Large intestine (tissue), 3 donors: ENCODE data around the gene NXNL1. TPM values are rescaled to one million over a fixed set of nuclear protein-coding genes. Genes with fewer than 3 reads are reported as not detected.
"Not testable (repeated sequence)": the region's sequence is repeated elsewhere in the genome, so short reads cannot be mapped to it uniquely, and the experiment has no call there.

Experiments
- DNase-seq, 2 donors: peaks; one replicate each; pipeline versions ENCODE4 v3.0.0 to v3.0.0-alpha.2; 2013
- H3K27ac ChIP-seq: one replicate; pipeline ENCODE4 v1.5.1; 2013; ENCODE audit warnings: low read length
- H3K27me3 ChIP-seq: 2 replicates; pipeline ENCODE4 v1.6.1; 2013; ENCODE audit warnings: low read length; ENCODE audit not compliant: control insufficient read depth, insufficient read depth
- H3K36me3 ChIP-seq: 2 replicates; pipeline ENCODE4 v1.6.1; 2013; ENCODE audit warnings: low read length; ENCODE audit not compliant: control insufficient read depth, insufficient read depth
- H3K4me1 ChIP-seq: one replicate; pipeline ENCODE4 v1.6.1; 2013; ENCODE audit warnings: low read length; ENCODE audit not compliant: control insufficient read depth, insufficient read depth
- H3K4me3 ChIP-seq: one replicate; pipeline ENCODE4 v1.5.1; 2013; ENCODE audit warnings: low read length
- H3K9me3 ChIP-seq: one replicate; pipeline ENCODE4 v1.6.1; 2013; ENCODE audit warnings: mild to moderate bottlenecking, low read depth, low read length, moderate library complexity; ENCODE audit not compliant: control insufficient read depth
- WGBS: methylation state at CpG from one replicate; pipeline ENCODE4 v1.1.5; 2013; ENCODE audit warnings: low lambda C conversion rate; ENCODE audit not compliant: insufficient coverage; 5-methylcytosine and 5-hydroxymethylcytosine counted together
- polyA plus RNA-seq: library from polyadenylated mRNA; unstranded; fragments of 120-200 nt; gene quantifications from one replicate; pipeline ENCODE4 v1.2.1, GENCODE V29; 2013

The NXNL1 gene
- polyA plus RNA-seq, 1 donor = not detected

DNA sequence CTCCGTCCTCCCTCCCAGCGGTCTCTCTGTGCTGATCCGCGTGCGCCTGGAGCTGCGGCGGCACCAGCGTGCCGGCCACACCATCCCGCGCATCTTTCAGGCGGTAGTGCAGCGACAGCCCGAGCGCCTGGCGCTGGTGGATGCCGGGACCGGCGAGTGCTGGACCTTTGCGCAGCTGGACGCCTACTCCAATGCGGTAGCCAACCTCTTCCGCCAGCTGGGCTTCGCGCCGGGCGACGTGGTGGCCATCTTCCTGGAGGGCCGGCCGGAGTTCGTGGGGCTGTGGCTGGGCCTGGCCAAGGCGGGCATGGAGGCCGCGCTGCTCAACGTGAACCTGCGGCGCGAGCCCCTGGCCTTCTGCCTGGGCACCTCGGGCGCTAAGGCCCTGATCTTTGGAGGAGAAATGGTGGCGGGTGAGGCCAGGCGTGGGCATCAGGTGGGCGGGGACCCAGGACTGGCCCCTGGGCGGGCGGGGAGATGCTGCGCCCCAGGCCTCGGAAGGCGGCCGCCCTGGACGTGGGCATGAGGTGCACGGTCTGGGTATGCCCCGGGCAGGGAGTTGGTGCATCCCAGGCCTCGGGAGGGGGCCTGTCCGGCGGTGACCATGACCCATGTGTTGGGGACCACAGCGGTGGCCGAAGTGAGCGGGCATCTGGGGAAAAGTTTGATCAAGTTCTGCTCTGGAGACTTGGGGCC lies 26.0 kb upstream of the NXNL1 start:
- no CpG with 5 or more reads among the region's 58 CpGs for WGBS
- Histone ChIP-seq H3K9me3 (no peaks in the 10 kb centered on the region), H3K27ac (no peak overlapping the region), H3K36me3 (no peaks in the 10 kb centered on the region), H3K27me3 (no peaks in the 10 kb centered on the region), H3K4me3 (no peak overlapping the region), H3K4me1 (peaks cover 6% of the 10 kb centered on the region)
- no peak for DNase-seq

DNA sequence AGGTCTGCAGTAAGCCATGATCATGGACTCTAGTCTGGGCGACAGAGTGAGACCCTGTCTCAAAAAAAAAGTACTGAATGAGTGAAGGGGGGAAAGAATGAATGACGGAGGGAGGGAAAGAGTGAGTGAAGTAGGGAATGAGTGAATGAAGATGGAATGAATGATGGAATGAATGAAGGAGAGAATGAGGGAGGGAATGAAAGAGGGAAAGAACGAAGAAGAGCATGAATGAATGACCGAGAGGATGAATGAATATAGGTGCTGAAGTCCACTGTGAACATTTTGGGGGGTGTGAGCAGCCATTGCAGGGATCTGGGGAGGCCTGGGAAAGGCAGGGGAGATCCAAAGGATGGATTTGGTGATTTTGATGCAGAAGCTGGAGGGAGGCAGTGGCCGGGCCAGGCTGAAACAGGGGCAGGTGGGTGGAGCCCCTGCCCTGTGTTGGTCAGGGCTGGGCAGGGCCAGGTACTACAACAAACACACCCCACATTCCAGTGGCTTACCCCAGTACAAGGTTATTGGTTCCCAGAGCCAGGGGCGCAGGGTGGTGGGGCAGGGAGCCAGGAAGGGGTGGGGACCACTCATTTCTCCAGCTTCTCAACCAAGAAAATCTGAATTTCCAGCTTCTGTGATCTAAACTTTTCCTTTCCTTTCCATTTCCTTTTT lies 23.9 kb upstream of the NXNL1 start:
- H3K9me3 ChIP-seq = no peaks in the 10 kb centered on the region
- H3K36me3 ChIP-seq = no peaks in the 10 kb centered on the region
- WGBS = 86% methylated on average over 3 of the region's 6 CpGs
- no peak overlapping the region for H3K27ac ChIP-seq
- H3K4me3 ChIP-seq = no peak overlapping the region
- peaks cover 6% of the 10 kb centered on the region for H3K4me1 ChIP-seq
- DNase-seq = no peak
- no peaks in the 10 kb centered on the region for H3K27me3 ChIP-seq

GRCh38 chr19:17483605-17484002 lies 22.9 kb upstream of the NXNL1 start:
- Histone ChIP-seq H3K27ac (no peak overlapping the region), H3K4me1 (peaks cover 4% of the 10 kb centered on the region), H3K36me3 (no peaks in the 10 kb centered on the region), H3K9me3 (no peaks in the 10 kb centered on the region), H3K4me3 (no peak overlapping the region), H3K27me3 (no peaks in the 10 kb centered on the region)
- WGBS = no CpG with 5 or more reads among the region's 10 CpGs
- DNase-seq = no peak

DNA sequence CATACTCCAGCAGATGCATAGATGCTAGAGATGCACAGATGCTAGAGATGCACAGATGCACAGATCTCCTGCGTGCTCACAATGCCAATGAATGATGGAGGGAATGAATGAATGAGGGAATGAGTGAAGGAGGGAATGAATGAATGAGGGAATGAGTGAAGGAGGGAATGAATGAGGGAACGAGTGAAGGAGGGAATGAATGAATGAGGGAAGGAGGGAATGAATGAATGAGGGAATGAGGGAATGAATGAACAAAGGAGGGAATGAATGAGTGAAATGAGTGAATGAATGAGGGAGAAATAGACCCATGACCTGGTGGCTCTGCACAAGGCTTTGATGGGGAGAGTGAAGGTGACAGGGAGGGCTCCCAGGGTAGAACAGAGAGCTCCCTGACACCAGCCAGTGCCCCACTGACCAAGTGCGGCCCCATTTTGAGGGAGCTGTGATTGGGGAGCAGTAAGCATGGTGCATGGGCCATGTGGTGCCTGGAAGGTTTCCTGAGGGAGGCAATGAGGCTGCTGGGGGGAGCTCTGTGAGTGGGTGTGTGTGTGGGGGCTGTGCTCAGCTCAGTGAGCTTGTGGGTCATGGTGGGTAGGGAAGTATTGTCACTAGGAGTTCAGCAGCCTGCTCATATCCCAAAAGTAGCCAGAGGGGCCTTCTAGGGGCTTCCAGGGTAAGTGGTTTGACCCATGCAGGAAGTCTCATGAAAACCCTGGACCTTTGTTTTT lies 22.3 kb upstream of the NXNL1 start:
- no peak overlapping the region for H3K4me3 ChIP-seq
- no peak for DNase-seq
- H3K27ac ChIP-seq = no peak overlapping the region
- no peaks in the 10 kb centered on the region for H3K36me3 ChIP-seq
- no peaks in the 10 kb centered on the region for H3K9me3 ChIP-seq
- H3K27me3 ChIP-seq = no peaks in the 10 kb centered on the region
- WGBS = 71% methylated on average over 1 of the region's 3 CpGs
- H3K4me1 ChIP-seq = no peaks in the 10 kb centered on the region

DNA sequence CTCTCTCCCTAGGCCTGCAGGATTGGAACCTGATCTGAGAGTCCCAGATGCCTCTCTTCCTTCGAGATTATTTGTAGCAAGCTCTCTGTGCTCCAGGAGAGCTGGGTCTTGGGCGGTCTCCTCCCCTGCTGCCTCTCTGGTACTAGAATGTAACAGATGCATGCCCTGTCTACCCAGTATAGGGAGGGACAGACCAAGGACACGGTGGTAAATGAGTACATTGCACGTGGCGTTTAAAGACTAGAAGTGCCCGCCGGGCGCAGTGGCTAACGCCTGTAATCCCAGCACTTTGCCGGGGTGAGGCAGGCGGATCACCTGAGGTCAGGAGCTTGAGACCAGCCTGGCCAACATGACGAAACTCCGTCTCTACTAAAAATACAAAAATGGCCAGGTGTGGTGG lies 21.3 kb upstream of the NXNL1 start:
- DNase-seq = no peak
- no CpG with 5 or more reads among the region's 13 CpGs for WGBS
- Histone ChIP-seq H3K27me3 (no peaks in the 10 kb centered on the region), H3K36me3 (no peaks in the 10 kb centered on the region), H3K9me3 (no peaks in the 10 kb centered on the region), H3K4me3 (no peak overlapping the region), H3K27ac (no peak overlapping the region), H3K4me1 (no peaks in the 10 kb centered on the region)

DNA sequence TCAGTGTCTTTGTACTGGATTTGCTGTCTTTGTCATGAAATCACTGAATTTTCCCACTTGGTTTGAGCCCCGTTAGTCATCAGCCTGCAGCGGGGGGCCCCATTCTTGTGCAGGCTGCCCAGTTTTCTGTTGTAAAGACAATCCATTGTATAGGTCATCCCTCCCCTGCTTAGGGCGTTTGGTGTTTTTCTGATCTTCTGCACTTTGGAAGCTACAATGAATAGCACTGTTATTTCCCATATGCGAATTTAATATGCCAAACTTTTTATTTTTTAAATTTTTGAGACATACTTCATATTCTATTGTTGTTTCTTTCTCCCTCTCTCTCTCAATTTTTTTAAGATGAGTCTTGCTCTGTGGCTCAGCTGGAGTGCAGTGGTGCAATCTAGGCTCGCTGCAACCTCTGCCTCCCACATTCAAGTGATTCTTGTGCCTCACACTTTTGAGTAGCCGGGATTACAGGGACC lies 18.6 kb upstream of the NXNL1 start:
- DNase-seq = no peak
- no peak overlapping the region for H3K4me3 ChIP-seq
- WGBS = 70% methylated on average over 1 of the region's 6 CpGs
- H3K9me3 ChIP-seq = no peaks in the 10 kb centered on the region
- H3K36me3 ChIP-seq = no peaks in the 10 kb centered on the region
- H3K27me3 ChIP-seq = no peaks in the 10 kb centered on the region
- H3K27ac ChIP-seq = no peak overlapping the region
- no peaks in the 10 kb centered on the region for H3K4me1 ChIP-seq

- Histone ChIP-seq H3K27ac (no peak overlapping the region), H3K4me1 (peaks cover 7% of the 10 kb centered on the region), H3K27me3 (peaks cover 11% of the 10 kb centered on the region), H3K4me3 (no peak overlapping the region), H3K36me3 (no peaks in the 10 kb centered on the region), H3K9me3 (no peaks in the 10 kb centered on the region)
- no peak for DNase-seq
- WGBS = no CpG with 5 or more reads among the region's 10 CpGs
Observed at GRCh38 chr19:17475541-17476115, 14.9 kb upstream of the NXNL1 start.

- not testable (repeated sequence) for DNase-seq, H3K36me3 ChIP-seq, H3K4me1 ChIP-seq, H3K9me3 ChIP-seq, H3K27ac ChIP-seq, H3K4me3 ChIP-seq
- peaks cover 11% of the 10 kb centered on the region for H3K27me3 ChIP-seq
- no CpG with 5 or more reads among the region's 6 CpGs for WGBS
Observed at GRCh38 chr19:17475011-17475540, 14.3 kb upstream of the NXNL1 start.

GRCh38 chr19:17473041-17473440 lies 12.3 kb upstream of the NXNL1 start:
- no peak for DNase-seq
- no peaks in the 10 kb centered on the region for H3K9me3 ChIP-seq

More at GRCh38 chr19:17473041-17473440, 12.3 kb upstream of the NXNL1 start:
- WGBS = no CpG with 5 or more reads among the region's 9 CpGs
- no peaks in the 10 kb centered on the region for H3K36me3 ChIP-seq
- H3K4me1 ChIP-seq = peaks cover 15% of the 10 kb centered on the region
- peaks cover 16% of the 10 kb centered on the region for H3K27me3 ChIP-seq
- H3K4me3 ChIP-seq = no peak overlapping the region
- no peak overlapping the region for H3K27ac ChIP-seq
